Stimulated activated CD8-positive, alpha-beta memory T cell treated with anti-CD3 and anti-CD28 coated beads, Interleukin-12 subunit alpha, Interleukin-12 subunit beta, amount 100 ng/mL, for 4 hours (primary cell): Measurements from ENCODE around the gene FGF7.
"Not testable (repeated sequence)": the region's sequence is repeated elsewhere in the genome, so short reads cannot be mapped to it uniquely, and the experiment has no call there.

Source experiments
- DNase-seq: peaks from one replicate; pipeline ENCODE4 v3.0.0-alpha.2; 2020; ENCODE audit warnings: low read depth

Gene FGF7

DNA sequence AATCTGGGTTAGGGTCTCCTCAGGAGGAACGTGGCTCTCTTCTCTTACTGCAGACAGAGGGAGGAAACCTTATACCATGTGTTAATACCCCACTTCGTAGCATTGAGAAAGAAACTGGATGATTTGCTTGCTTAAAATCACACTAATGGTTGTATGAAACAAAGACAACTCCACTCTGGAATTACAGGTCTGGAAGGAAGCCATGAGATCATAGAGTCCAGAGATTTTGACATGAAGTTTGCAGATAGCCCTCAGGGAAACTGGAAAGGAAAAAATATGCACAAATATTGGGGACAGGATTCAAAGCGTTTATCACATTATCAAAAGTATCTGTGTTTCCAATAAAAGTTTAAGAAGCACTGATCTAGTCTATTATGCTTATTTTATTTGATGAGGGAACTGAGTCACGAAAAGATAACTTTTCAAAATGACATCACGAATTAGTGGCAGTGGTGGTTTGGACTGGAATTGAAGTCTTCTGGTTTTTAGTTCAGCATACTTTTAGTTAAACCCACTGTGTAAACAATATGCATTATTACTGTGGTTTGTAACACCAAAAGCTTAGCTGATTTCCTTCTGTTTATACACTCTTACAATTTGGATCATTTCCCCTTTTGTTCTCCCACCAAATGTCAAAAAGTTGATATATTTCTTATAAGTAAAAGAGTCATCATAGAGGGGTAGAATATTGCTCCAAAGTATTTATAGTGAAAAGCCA lies 16.8 kb downstream of the FGF7 start:
- DNase-seq, result no peak

DNA sequence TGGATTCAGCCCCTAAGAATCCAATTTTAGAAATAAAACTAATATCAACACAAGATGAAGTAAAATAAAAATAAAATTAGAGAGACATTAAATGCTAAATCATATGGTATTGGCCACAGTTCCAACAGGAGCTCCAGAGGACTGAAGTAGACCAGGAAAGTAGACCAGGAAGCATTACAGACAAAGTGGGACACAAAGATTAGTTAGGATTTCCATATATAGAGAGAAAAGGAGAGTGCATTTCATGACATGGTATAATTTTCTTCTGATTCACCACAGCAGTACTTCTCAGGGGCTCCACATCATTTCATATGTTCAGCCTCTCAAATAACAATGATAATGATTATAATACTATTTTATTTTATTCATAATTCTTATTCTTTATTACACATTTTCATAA lies 18.3 kb downstream of the FGF7 start:
- no peak for DNase-seq

DNA sequence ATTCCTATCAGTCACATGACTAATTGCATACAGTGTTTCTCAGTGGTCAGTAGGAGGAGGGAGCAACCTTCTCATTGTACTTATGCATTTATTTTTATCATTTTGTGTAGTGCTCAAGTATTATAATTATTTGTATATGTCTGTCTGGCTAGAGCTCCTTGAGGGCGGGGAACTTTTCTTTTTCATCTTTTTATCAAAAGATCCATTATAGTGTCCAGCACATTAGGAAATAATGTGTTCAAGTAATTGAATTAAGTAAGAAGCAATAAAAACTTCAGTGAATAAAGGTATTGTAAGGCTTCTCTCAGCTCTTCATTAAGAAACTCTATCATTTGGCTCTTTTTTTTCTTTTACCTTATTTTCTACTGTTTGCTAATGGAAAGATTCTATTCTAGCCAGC lies 18.8 kb downstream of the FGF7 start:
- no peak for DNase-seq

DNA sequence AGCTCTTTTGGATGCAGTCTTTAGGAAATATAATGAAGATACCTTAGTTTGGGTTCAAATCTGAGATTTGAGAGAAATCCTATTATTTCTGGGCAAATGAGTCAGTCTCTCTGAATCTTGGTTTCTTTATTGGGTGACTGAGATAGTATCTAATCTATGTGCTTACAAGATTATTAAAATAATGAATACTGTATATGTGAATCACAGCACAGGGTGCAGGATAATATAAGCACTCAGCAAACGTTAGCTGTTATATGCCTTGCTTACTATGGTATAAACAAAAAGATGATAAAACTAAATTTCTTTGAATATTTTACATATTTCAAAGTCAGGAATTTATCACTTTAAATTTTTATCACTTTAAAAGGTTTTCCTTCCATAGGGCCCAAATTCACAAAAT lies 29.6 kb downstream of the FGF7 start:
- no peak for DNase-seq

DNA sequence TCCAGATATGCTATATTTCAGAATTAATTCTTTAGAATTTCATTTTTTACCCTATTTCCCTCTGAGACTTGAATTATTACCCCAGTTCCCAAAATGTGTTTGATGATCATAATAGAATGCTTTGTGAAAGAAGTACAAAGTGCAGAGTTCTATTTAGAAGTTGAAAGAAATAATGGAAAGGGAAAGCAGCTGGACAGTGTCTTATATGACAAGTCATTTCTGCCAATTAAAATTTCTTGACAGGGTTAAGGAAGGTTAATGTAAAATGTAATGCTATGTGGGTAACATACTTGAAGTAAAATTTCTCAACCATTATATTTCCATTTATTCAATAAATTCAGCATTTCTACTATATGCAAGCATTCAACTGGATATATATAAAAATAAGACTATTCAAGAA lies 33.1 kb downstream of the FGF7 start:
- no peak for DNase-seq

DNA sequence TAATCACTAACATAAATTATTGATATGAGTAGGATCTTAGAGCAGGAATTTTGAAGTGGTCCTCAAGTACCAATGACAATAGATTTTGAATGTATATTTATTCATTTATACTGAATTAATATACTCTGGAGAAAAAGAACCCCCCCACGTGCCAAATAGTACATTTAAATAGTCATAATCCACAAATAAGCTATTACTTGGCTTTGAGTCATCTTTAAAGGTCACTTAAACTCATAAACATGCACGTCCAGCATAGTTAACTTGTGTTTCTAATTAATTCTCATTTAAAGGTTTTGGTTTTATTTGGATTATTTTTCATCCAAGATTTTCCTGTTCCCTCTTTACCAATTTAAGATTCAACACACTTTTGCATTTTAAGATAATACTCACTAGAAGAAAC lies 35.1 kb downstream of the FGF7 start:
- no peak for DNase-seq

DNA sequence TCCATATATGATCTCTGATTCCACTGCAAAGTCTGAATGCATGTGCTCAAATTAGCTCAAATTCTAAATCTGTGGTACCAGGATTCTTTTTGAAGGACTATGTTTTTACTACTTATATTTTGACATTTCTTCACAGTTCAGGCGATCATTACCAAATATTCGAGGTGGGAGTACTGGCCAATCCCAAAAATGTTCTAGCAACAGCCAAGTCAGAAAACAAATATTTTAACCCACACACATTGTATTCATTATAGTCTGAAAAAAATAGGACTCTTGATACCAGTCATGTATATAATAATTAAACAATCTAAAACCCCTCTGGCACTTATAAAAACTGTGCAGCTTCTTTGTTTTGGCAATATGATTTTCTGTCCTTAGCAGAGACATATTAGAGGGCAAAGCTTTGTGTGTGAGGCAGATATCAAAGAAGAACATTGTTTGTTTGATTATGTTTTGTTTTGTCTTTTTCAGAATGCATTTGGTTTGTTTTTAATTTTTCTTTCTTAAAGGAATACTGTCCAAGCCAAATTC lies 37.4 kb downstream of the FGF7 start:
- no peak for DNase-seq

DNA sequence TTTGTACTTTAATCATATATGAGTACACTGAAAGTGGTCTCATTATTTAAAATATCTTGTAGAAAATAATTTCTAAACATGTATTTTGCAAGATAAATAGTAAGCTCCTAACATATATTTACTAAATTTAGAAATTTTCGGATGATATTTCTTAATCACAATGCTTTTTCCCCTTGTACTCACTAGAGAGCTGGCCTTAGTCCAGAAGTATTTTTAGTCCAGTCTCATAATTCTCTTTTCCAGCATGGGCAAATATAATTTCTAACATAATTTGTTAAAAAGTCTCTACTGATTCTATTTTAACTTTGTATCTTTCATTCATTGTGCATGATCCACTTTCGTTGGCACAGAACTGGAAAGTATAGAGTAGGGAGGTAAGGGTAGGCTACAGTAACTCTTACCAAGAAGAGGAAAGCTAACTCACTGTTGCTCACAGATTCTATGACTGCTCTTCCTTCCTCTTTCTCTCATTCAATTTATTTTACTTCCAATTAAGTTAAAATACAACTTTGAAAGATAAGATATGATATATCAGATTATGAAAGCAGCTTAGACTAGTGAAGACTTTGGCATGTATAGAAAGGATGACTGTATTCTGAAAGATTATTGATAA lies 39.3 kb downstream of the FGF7 start:
- DNase-seq, result no peak

DNA sequence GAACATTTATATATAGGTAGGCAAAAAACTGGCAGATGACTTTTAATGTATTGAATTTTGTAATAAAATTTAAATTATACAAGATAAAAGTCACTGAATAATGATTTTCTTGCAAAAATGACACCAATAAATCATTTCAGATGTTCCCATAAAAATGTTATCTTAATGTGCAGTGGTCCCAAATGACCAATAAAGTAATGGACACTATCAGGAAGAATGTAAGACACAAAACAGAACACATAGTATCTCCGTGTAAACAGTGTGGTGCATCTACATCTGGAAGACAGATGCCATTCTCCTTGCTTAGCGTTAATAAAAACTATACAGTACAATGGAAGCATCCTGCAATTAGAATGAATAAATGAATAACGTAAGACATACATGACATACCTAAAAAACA lies 41.5 kb downstream of the FGF7 start:
- DNase-seq, result no peak

DNA sequence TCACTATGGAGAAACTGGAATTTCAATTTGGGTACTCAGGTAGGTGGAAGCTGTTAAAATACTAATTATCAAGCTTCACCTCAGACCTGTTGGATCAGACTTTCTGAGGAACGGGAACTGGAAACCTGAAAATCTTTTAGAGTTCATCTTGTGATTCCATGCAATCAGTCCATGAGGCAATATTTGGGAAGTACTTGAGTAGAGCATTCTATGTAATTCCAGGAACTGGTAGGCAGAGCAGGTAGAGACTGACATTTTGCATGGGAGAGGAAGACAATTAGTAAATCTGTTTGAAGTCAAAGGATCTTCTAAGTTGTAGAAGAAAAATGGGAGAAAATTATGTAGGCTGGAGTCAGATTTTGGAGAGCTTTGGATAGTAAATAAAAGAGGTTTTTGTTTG lies 43.1 kb downstream of the FGF7 start:
- no peak for DNase-seq

DNA sequence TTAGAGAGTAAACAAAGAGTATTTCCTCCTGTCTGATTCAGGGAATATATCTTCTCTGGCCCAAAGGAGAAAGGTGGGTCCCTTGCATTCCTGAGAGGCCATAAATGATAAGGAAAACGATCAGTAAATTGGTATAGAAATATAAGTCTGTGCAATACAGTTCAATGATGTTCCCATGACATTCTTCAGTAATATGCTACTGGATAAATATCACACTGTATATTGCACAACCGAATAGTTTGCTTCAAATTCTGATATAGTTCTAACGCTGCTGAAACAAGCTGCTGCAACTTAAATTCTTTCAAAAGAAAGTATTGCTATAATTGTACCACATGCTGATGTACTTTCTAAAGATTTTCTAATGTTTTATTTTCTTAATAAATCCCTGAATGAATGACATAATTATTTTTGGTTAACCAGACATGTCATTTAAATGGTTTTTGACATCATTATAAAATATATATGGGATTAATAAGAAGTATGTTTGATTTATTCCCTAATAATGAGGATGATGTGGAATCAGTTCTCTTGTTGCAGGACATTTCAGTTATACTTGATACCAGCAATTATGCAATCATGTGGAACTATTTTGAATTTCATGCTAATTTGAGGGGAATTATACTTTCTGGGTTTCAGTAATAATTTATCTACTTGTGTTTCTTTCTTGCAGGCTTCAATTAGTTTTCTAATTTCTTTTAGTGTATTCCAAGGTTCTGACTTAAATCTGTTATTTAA lies 44.9 kb downstream of the FGF7 start:
- DNase-seq, result no peak

DNA sequence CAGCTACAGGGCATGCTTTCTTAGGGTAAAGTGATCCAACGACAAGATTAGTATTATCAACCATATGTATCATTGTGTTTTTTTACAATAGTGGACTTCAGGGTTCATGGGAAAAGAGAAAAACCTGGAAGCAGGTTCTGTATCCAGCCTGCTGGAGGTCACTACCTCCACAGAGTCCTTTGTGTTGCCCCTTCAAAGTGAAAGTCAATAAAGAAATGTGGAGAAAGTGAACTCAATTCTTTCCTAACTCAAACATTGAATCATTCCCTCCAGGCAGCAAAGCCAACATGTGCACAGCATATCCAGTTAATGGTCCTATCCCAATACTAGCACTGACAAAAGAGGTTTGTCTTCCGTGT lies 45.4 kb downstream of the FGF7 start:
- no peak for DNase-seq

DNA sequence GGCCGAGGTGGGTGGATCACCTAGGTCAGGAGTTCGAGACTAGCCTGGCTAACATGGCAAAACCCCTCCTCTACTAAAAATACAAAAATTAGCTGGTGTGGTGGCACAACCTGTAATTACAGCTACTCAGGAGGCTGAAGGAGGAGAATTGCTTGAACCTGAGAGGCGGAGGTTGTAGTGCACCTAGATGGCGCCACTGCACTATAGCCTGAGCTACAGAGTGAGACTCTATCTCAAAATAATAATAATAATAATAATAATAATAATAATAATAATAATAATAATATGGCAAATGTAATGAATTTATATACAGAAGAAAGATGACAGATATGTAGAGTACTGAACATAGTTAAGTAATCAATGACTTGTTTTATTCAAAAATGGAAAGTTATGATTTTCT lies 48.2 kb downstream of the FGF7 start:
- not testable (repeated sequence) for DNase-seq

DNA sequence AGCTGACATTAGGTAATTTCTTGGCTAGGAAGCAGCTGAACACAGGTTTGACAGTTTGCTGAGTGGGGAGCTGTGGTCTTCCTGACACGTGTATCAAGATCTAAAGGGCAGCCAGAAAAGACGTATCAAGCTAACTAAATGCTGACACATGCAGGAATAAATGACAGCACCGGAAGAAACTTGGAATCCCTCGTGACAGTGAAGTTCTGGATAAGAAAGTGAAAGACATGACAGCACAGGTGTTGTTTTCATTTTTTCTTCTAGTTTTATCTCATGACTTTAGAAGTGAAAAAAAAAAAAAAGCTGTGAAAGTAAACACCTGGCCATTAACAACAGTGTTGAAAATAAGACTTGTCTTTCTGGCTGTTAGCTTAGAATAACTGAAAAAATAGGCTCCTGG lies 48.7 kb downstream of the FGF7 start:
- no peak for DNase-seq

DNA sequence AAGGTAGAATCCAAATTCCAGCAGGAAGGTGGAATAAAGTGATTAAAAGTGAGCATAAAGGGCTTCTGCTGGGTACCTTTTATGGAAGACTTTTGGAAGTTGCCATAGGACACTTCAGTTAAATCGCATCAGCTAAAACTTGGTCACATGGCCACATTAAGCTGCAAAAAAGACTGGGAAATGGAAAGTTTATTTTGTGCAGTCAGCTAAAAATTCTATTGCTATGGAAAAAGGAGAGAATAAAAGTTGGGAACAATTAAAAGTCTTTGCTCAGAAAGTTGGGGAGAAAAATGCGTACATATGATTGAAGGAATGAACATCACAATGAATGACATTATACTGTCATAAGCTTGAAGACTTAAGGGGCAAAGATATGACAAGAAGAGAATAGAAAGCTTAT lies 49.3 kb downstream of the FGF7 start:
- no peak for DNase-seq

DNA sequence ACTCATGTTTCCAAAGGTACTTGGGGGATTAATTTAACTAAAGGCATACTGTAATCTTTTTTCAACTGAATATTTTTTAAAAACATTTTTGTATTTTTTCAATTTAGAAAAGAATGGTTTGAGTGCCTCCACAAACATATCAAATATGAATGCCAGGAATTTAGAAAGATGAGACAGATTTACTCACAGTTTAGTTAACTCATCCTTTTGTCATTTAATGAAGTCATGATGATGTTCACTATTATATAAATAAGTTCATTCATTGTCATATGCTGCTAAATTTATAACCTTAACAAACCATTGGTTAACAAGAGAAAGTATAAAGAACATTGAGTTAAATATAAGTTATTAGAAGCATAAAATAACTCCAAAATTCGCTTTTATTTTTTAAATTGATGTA lies 50.0 kb downstream of the FGF7 start:
- DNase-seq, result no peak

DNA sequence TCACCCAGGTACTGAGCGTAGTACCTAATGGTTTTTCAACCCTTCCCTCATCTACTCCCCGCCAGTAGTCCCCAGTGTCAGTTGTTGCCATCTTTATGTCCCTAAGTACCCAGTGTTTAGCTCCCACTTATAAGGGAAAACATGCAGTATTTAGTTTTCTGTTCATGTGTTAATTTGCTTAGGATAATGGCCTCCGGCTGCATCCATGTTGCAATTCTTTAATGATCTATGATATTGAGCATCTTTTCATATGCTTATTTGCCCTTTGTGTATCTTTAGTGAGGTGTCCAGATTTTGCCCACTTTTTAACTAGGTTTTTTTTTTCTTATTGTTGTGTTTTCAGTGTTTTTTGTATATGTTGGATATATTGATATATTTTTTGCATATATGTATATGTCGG lies 55.0 kb downstream of the FGF7 start:
- not testable (repeated sequence) for DNase-seq

DNA sequence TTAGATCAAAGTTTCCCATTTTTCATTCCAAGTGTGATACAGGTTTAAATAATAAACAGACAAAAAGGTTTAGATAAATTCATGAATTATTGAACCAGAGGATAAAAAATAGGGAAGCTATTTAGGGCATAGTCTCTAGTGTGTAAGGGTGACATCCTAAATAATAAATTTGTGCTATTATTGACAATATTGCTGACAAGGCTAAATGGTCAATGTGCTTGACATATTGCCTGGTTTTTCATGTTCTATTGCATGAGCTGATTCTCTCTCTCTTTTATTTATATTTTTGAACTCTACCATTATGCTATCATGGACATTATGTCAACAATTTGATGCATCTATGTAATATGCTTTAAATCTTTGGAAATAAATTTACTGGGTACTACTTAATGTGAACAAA lies 55.9 kb downstream of the FGF7 start:
- DNase-seq, result not testable (repeated sequence)

DNA sequence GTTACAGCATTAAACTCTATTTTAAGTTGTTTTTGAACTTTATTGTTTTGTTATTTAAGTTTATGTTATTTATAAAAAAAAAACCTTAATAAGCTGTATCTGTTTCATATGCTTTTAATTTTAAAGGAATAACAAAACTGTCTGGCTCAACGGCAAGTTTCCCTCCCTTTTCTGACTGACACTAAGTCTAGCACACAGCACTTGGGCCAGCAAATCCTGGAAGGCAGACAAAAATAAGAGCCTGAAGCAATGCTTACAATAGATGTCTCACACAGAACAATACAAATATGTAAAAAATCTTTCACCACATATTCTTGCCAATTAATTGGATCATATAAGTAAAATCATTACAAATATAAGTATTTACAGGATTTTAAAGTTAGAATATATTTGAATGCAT lies 62.4 kb downstream of the FGF7 start:
- DNase-seq, result not testable (repeated sequence)

DNA sequence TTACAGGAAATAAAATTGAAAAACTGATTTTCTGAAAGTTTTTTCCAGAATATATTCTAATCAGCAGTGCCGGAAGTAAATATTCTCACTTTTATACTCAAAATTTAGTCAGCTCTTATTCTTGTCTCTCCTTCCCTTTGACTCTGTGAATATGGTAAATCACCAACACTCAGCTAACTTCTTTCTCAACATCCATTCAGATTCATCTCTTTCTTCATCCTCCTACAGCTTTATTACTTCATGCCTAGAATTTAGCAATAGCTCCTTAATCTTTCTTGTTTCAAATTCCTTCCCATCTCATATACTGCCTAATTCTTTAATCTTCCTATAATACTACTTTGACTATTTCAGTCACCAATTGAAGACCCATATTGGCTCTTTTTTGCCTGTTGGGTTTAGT lies 67.9 kb downstream of the FGF7 start:
- DNase-seq, result no peak

DNA sequence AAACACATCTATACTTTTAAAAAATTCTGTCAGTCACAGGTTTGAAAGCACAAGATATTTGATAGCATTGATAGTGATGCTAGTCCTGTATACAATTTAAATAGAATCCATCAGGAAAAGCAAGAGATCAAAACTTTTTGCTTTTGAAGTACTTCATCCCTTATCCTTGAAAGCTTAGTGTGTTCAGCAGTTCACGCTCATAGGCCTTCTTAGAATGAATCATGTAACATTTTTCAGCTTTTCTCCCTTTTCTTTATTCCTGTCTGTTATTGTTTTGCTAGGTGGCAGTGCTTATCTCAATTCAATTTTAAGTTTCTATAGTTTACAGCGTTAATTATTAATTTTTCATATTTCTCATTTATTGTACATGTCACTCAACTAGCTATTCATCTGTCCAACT lies 69.1 kb downstream of the FGF7 start:
- no peak for DNase-seq

DNA sequence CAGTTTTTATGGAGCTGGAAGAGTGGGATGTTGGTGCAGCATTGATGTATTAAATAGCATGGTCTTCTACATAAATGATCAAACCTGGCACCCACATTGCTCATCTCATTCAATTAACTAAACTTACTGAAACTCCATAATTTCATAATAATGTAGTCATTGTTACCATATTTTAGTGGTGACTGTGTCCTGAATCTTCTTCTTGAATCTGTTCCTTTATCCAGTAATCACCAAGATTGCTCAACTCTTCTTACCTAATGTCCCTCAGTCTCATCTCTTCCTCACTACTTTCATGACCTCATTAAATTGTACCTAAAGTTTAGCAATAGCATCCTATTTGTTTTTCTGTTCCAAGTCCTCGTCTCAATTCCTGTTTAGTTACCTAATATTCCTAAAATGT lies 69.8 kb downstream of the FGF7 start:
- DNase-seq, result no peak

DNA sequence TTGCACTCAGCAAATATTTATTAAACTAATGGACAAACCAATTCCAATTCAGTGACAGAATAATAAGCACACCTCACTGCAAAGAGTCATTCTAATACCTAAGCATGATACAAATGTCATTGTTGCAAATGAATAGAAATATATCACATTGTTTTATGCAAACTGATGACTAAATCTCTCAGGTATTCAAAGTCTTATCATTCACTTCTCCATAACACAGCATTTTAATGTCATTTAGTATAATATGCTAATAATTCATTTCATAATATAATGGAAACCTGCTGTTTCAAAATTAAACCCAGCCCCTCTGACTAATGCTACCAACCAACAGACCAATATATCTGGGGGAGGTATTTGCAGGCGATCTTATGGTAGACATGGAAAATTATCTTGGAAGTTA lies 71.8 kb downstream of the FGF7 start:
- no peak for DNase-seq
